Erythroblast (primary cell): Measurements from ENCODE around the gene UPK1B.

ENCODE experiments used
- GATA1 ChIP-seq: IDR thresholded peaks from 2 replicates; pipeline ENCODE4 v1.6.1; 2011; ENCODE audit warnings: low read depth, mild to moderate bottlenecking, control low read depth, low read length, moderate library complexity
- POLR2A ChIP-seq: IDR thresholded peaks from 2 replicates; pipeline ENCODE4 v1.6.1; 2011; ENCODE audit warnings: mild to moderate bottlenecking, low read length

- TF ChIP-seq POLR2A, result no peak
- TF ChIP-seq GATA1, result no peak
Measured at GRCh38 chr3:119211193-119211592, 37.8 kb downstream of the UPK1B start.
